ENCODE measurements around the gene GEMIN2. TPM values are rescaled to one million over a fixed set of nuclear protein-coding genes. Genes with fewer than 3 reads are reported as not detected.
"Not testable (repeated sequence)": the region's sequence is repeated elsewhere in the genome, so short reads cannot be mapped to it uniquely, and the experiment has no call there.

GEMIN2 gene
- total RNA-seq, 1 donor from 2014 or later: 33.9 TPM

DNA sequence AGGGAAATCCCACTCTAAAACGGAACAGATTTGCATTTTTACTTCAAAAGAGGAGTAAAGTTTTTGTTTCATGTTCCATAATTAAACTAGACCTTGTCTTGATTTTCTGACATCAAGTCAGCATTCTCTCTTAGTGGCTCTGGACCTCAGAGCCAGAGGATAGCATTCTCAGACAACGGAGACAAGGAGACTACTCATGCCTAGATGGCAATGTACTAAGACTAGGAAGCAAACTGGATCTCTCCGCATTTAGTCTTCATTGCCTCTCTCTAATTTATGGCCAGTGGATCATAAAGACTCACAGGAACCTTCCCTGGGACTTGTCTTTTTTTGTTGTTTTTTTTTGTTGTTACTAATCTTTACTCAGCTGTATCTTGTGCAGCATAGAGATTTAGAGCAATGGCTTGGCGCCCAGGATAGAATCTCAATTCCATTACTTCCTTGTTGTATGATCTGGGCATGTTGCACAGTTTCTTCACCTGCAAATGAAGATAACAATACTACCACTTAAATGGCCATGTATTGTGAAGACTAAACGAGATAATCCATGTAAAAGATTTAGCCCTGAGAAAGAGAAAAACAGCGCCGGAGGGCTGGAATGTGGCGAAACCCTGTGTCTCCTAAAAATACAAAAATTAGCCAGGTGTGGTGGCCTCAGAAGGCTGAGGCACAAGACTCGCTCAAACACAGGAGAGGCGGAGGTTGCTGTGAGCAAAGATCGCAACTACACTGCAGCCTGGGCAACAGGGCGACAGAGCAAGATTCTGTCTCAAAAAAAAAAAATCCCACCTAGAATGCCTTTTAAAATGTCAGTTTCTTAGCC lies 4.0 kb upstream of the GEMIN2 start:
- no peak for DNase-seq

- DNase-seq: no peak
Measured at GRCh38 chr14:39113685-39114072, 444 bp upstream of the GEMIN2 start.

DNA sequence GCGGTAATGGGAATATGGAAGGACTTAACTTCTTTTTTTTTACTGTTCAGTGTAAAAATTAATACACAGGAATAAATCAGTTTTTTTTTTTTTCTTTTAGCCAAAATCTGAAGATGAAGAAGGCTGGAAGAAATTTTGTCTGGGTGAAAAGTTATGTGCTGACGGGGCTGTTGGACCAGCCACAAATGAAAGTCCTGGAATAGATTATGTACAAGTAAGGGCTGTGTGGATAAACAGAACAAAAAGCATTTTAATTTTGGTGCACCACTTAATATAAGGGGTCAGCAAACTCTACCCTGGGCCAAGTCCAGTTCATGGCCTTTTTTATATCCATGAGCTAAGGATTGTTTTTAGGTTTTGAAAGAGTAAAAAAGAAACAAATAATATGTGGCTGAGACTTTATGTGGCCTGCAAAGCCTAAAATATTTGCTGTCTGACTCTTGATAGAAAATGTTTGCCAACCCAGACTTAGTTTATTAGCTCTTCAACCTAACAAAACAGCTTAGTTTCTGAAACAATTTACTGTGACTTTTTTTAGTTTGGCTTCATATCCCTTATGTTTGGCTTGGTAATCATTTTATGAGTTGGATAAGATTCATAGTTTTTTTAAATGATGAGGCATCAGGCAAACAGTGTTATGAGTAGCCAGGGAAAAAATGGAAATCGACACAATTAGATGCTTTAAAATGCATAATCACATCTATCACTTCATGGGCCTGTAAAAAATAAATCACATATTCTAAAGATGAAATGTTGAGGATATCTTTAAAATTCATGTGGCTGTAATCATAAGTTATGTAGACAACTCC lies 8.4 kb downstream of the GEMIN2 start:
- no peak for DNase-seq

DNA sequence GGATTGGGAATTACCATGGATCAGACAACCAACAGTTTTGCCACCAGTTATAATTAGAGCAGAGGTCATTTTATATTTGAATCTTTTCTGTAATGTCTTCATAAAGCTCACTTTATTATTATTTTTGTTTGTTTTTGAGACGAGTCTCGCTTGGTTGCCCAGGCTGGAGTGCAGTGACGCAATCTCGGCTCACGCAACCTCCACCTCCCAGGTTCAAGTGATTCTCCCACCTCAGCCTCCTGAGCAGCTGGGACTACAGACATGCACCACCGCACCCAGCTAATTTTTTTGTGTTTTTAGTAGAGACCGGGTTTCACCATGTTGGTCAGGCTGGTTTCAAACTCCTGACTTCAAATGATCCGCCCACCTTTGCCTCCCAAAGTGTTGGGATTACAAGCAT lies 23.7 kb downstream of the GEMIN2 start:
- not testable (repeated sequence) for DNase-seq

GRCh38 chr14:39138440-39138839 lies 24.3 kb downstream of the GEMIN2 start:
- DNase-seq: no peak

GRCh38 chr14:39140170-39140569 lies 26.0 kb downstream of the GEMIN2 start:
- no peak for DNase-seq

GRCh38 chr14:39141623-39142022 lies 27.5 kb downstream of the GEMIN2 start:
- DNase-seq: not testable (repeated sequence)

- not testable (repeated sequence) for DNase-seq
Measured at GRCh38 chr14:39143226-39143625, 29.1 kb downstream of the GEMIN2 start.

- DNase-seq: no peak
Measured at GRCh38 chr14:39145266-39145966, 31.3 kb downstream of the GEMIN2 start.

DNA sequence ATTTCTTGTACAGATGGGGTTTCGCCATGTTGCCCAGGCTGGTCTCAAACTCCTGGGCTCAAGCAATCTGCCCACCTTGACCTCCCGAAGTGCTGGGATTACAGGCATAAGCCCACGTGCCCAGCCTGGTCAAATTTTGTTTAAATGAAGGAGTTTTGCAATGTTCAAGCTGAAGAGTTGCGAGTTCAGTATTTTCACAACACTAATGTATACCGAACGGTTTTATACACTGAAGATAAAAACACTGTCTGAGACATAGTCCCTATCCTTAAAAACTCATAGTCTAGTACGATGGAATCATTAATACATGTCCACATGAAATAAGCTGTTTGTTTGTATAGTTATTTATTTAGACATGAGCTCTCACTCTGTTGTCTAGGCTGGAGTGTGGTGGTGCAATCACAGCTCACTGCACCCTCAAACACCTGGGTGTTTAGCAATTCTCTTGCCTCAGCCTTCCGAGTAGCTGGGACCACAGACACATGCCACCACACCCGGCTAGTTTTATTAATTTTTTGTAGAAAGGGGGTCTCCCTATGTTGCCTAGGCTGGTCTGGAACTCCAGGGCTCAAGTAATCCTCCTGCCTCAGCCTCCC lies 40.6 kb downstream of the GEMIN2 start:
- no peak for DNase-seq

- no peak for DNase-seq
Measured at GRCh38 chr14:39157491-39157890, 43.4 kb downstream of the GEMIN2 start.

DNA sequence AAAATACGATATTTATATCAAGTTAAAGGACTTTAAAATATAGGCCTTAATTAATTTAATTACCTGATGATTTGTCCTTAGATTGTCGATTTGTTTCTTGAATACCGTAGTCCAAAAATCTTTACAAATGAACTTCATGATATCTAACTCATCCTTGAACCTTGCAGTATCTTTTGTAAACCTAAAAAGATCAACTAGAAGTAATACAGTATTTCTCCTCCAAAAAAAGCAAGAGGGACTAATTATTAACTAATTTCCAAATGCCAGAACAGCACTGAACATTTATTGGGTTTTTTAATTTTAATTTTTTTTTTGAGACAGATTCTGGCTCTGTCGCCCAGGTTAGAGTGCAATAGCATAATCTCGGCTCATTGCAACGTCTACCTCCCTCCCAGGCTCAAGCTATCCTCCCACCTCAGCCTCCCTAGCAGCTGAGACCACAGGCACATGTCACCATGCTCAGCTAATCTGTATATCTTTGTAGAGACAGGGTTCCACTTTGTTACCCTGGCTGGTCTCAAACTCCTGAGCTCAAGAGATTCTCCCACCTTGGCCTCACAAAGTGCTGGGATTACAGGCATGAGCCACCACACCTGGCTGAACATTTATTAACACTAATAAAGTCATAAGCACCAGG lies 44.2 kb downstream of the GEMIN2 start:
- DNase-seq: no peak

- no peak for DNase-seq
Measured at GRCh38 chr14:39160494-39160893, 46.4 kb downstream of the GEMIN2 start.

DNA sequence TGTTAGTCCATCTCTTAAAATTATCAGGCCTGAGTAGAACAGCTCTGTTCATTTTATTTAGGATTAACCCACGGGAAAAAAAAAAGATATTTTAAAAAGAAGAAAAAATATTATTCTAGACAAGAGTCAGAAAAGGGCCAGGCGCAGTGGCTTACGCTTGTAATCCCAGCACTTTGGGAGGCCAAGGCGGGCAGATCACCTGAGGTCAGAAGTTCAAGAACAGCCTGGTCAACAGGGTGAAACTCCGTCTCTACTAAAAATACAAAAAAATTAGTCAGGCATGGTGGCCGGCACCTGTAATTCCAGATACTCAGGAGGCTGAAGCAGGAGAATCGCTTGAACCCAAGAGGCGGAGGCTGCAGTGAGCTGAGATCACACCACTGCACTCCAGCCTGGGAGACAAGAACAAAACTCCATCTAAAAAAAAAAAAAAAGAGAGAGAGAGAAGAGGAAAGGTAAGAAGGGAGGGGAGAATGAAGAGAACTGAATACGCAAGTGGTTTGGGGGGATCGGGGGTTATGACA lies 53.7 kb downstream of the GEMIN2 start:
- DNase-seq: not testable (repeated sequence)

DNA sequence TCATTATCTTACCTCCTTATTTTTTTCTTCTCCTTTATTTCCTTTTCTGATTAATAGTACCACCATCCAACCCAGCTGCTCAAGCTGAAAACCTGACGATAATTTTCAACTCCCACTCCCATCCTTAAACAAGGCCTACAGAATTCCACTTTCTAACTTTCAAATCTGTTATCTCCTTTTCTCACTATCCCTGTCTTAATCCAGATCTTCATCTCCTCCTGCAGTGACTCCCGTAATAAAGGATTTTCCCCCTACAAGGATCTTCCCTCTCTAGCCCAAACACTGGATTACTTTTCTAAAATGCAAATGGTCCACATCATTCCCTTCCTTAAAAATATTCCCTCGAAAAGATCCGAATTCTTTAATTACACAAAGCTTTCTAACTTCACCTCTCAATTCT lies 54.5 kb downstream of the GEMIN2 start:
- no peak for DNase-seq

DNA sequence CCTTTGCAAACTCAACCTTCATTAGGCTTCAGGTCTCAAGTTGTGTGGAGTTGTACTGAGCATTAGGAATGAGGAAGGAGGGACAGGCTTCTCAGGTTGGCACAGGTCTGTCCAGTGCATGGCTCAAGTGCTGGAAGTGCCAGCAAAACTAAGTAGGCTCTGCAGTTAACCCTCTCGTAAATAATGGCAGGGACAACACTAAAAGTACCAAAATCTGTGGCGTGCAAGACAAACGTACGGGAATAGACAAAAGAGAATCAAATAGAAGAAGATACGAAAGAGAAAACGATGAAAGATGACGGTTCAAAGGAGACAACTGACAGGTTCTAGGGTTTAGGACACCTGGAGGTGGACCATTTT lies 55.4 kb downstream of the GEMIN2 start:
- DNase-seq: no peak

DNA sequence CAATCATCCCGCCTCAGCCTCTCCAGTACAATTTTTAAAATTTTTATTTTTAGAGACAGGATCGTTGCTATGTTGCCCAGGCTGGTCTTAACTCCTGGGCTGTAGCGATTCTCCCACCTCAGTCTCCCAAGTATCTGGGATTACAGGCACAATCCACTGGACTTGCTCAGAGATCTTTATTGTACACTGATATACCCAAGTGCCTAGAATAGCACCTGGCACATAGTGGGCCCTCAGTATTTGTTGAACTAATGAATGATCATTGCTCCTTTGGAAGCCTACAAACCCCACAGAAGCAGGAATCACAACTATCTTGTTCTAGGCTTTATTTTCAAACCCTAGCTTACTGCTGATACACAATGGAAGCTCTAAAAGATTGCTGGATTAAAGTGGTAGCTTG lies 59.1 kb downstream of the GEMIN2 start:
- DNase-seq: no peak

- peak; percentile 100 for DNase-seq
Measured at GRCh38 chr14:39174560-39175444, 60.7 kb downstream of the GEMIN2 start, which contains the start of gene PNN. PNN (plus strand) TSS chr14:39175254; CDS start chr14:39175280, 26 bp downstream.

GRCh38 chr14:39175445-39176262 lies 61.5 kb downstream of the GEMIN2 start:
- DNase-seq: no peak
